NCI-H187 (cell line): ENCODE measurements around the gene SHANK2.
"Not testable (repeated sequence)": the region's sequence is repeated elsewhere in the genome, so short reads cannot be mapped to it uniquely, and the experiment has no call there.

Experiments
- DNase-seq, 2 experiments: peaks; one replicate each; lab custom pipeline; 2025; lab: John Stamatoyannopoulos, UW

SHANK2 gene

DNA sequence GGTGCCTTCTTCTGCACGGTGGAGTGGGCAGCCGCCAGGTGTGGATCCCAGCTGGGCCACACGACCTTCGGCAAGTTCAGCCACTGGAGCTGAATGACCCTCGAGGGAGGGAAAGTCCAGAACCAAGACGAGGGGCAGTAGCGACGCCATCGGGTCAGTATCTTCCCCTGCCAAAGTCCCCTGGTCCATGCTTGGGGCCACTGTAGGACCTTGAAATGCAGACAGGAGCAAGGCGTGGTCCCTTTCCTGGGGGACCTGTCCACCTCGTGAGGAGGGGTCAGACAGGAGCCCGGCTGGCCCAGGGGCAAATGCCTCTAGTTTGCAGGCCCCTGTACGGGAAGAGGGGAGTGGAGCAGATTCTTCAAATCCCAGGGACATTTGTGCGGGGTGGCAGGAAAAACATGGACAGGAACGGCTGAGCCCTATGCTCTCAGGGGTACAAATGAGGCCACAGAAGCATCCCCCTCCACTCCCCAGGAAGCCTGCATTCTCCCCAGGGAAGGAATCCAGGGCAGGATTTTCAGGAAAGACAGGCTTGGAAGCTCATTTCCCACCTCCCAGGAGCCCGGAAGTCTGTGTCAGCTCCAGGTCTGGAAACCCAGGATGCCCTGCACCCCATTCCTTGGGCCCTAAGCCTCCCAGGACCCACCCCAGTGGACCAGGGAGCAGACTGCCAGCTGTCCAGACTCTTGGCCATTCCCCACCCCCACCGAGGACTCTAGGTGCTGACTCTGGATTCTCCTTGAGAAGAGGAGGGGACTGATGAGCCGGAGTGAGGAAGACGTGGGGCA, 6.6 kb downstream of the SHANK2 start:
- no peak for DNase-seq

DNA sequence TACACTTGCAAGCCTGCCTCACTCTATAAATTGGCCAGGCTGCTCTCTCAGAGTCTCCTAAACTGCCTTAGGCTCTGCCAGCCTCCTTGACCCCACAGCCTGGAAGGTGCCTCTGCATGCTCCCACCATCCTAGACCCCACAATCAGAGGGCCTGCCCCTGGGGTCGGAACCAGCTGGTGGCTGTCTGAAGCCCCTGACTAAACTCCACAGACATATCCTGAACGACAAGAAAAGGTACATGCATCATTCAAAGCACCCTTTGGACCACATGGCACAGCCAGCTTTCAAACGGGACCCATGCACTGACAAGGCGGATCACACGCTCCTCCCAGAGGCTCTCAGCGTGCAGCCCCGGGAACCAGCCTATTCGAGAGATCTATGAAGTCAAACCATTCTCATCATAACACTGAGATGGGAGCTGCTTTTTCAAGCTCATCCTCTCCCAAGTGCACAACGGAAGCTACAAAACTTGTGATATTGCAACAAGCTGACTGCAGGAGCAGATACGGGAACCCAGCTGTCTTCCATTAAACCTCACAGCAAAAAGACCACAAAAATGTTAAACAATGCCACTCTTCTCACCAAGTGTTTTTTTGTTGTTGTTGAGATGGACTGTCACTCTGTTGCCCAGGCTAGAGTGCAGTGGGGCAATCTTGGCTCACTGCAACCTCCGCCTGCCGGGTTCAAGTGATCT, 8.1 kb downstream of the SHANK2 start:
- no peak for DNase-seq

DNA sequence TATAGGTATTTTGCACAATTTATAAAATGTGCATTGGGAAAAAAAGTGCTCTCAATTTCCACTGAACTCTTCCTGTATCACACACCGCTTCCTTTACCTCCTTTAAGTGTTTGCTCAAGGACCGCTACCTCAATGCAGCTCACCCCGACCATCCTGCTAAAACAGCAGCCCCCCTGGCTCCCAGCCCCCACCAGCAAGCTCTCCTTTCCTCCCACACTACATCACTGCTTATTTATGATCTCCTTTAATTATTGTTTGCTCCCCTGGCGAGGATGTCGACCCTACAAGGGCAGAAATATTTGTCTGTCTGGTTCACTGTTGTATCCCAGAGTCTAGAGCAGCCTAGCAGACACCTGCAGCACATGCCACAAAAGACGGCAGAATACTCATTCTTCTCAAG, 10.0 kb downstream of the SHANK2 start:
- no peak for DNase-seq

DNA sequence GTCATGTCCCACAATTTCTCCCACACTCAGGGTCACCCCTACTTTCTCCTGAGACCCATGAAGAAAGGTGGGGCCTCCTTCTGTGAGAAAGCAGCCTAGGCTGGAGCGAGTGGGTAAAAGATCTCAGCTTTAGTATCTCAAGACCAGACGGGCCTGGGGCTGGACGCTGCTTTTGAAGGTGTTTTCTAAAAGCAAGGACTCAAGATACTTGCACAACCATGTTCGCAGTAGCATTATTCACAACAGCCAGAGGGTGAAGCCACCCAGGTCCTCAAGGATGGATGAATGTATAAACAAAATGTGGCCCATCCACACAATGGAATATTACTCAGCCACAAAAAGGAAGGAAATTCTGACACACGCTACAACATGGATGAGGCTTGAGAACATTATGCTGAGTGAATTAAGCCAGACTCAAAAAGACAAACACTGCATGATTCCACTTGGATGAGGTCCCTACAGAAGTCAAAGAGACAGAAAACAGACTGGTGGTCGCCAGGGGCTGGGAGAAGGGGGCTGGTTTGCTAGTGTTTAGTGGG, 10.6 kb downstream of the SHANK2 start:
- DNase-seq, result no peak

DNA sequence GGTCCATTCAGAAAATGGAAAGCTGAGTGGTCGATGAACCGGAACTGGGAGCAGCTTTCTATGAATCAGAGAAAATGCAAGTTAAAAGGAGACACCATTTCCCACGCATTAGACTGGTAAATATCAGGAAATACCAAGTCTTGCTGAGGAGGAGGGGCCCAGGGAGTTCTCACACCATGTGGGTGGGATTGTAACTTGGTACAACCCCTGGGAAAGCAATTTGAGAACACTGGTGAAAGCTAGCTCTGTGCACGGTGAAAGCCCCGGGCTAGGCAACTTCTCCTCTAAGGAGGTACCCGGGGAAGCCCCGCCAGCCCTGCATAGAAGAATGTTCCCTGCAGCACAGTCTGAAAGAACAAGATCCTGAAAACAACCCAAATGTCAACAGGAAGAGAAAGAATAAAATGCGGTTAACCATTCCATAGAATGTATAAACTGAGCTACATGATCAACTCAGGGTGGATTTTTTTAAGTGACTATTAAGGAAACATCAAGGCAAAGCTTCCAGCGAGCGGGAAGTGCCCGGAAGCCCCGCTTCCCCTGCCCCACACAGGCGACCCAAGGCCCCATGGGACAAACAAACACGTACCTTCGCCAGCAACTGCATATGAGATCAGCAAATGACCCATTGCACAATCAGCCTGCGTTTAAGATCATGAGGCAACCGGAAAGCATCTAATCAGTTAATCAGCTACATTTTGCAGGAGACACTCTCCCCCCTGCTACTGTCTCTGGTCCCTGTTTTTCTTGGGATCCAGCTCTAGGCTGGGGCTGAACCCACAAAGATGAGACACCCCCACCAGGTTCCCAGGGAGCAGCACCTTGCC, 11.3 kb downstream of the SHANK2 start:
- DNase-seq, result no peak

DNA sequence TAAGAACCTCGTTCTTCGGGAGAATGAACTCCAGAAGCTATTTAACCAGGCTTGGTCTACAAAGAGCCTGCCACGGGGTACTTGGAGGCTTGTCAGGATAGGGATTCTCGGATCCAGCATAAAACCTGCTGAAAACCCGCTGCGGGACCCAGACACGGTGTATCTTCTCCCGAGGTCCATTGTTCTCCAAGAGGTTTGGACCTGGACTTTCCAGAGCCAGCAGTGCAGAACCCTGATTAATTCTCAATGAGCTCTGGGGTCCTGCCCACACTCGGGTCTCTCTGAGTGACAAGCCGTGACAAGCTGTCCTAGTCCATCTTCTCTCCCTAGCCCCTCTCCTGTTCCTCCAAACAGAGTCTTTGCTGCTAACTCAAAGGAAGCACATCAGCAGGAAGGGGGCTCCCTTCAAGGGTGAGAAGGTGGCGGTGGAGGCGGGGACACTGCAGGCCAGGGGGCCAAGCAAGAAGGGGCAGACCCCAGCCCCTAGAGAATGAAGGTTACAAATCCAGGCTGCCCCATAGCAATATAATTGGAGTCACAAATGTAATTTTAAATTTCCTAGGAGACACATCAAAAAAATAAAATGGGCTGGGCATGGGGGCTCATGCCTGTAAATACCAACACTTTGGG, 12.2 kb downstream of the SHANK2 start:
- DNase-seq, result no peak

DNA sequence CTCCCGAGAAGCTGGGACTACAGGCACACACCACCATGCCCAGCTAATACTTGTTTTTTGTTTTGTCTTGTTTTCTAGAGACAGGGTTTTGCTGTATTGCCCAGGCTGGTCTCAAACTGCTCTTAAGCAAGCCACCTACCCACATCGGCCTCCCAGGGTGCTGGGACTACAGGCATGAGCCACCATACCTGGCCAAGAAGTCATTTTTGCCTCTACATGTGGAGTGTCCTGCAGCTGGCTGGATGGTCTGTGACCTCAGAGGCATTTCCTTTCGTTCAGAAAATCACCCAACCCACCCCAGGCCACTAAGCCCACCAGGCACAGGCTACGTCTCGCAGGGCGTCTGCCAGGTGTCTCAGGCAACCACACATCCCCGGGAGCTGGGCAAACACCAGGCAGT, 12.8 kb downstream of the SHANK2 start:
- DNase-seq, result no peak

DNA sequence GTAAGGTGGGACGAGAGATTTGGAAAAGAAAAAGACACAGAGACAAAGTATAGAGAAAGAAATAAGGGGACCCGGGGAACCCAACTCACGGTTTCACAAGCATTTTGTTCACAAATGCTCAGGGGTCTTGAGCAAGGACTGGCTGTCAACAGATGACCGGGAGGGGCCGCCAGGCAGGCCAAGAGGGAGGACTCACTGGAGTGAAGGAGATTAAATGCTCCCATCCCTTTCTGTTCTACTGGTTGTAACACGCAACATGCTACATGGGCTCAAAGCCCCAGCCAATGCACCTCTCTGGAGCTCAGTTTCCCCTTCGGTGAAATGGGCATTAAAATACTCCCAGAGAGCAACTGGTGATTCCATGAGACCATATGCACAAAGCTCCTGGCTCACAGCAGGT, 13.4 kb downstream of the SHANK2 start:
- DNase-seq, result no peak

DNA sequence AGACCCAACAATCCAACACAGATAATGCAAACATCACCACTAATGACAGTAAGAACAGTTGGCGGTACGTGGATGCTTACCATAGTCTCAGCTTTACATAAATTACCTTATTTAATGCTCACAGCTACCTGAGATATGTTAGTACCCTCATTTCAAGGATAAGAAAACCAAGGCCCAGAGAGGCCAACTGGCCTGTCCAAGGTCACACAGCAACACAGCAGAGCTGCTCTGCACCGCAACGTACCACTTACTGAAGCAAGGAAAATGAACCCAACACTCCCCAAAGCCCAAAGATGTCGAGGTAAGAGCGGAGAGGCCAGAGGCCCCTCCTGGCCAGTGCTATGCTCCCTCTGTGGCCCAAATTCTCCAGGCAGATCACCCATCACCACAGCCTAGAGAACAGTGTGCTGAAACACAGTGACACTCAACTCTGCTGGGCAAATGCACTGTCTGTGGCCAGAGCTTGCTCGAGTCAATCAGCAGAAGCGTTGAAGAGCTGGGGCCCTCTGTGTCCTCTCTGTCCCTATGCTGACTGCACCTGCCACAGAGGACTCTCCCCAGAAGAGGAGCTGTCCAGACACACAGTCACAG, 14.0 kb downstream of the SHANK2 start:
- no peak for DNase-seq

DNA sequence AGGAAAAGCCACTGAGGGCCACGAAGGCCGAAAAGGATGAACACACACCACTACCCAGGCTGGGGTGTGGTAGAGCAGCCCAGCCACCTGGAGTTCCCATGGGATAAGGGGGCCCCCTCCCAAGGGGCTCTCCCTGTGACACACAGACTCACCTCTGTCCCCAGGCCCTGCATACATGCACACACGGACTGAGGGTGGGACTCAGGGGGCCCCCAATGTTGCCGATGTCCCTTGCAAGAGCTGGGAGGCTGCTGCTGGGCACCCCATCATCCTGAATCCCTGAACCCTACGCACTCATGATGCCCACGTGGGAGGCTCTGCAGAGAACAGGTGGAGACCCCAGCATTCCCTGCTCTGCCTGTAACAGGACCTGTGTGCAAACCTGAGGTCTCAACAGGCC, 14.5 kb downstream of the SHANK2 start:
- no peak for DNase-seq

DNA sequence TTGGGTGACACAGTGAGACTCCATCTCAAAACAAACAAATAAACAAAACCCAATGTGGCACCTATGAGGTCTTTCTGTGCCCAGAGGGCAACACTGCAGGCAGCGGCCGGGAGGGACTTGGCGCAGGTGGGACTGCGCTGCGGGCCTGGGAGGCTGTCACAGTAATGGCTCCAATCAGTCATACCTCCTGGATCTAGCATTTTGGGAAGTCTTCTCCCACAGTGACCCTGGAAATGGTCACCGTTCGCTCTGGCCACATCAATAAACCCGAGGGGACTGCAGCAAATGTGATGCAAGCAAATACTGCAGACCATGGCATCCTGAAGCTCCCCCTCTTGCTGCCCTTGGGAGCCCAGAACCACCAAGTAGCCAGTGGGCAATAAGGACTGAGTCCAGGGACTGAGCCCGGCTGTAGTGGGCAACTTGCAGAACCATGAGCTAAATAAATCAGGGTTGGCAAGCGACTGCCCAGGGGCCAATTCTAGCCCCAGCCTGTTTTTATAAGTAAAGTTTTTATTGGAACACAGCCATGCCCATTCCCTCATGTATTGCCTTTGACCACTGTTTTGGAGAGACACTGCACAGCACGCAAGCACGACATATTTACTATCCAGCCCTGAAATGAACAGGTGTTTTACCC, 15.4 kb downstream of the SHANK2 start:
- no peak for DNase-seq

DNA sequence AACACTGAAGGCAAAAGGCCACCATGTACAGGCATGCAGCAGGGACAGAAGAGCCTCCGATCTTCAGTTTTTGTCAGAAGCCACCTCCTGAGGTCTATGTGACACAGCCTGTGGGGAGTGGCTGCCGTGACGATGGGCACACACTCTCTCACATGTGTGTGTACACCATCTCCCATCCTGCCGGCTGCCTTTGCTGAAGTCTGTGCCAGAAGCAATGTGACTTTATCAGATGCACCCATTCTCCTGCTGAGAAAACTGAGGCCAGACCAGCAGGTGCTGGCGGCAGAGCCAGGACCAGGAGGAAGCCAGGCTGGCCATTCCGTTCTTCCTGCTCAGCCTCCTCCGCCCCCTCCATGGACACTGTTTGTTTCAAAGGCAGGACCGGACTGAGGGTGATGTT, 16.7 kb downstream of the SHANK2 start:
- DNase-seq, result no peak

DNA sequence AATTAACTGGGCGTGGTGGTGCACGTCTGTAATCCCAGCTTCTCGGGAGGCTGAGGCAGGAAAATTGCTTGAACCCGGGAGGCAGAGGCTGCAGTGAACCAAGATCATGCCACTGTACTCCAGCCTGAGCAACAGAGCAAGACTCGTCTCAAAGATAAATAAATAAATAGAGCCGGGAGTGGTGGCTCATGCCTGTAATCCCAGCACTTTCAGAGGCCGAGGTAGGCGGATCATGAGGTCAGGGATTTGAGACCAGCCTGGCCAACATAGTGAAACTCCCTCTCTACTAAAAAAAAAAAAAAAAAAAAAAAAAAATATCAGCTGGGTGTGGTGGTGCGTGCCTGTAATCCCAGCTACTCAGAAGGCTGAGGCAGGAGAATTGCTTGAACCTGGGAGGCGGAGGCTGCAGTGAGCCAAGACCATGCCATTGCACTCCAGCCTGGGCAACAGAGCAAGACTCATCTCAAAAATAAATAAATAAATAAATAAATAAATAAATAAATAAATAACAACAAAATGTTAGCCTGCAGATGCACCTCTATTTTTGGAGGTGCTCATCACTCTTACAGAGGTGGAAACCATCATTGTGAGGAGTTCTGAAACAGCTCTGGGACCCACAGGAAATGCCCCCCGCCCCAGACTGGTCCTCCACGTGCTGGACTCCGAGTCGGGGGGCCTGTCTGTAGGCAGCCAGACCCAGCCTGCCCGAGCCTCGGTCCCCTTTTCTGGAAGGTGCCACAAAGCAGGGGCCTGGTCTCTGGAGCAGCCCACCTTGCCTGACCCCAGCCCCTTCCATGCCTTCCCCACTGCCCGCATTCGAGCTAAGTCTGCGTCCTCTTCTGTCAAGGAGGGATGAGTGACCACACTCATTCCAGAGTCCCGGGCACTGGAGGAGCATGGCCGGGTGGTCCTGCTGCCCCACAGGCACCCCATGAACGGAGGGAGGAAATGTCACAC, 18.2 kb downstream of the SHANK2 start:
- not testable (repeated sequence) for DNase-seq

DNA sequence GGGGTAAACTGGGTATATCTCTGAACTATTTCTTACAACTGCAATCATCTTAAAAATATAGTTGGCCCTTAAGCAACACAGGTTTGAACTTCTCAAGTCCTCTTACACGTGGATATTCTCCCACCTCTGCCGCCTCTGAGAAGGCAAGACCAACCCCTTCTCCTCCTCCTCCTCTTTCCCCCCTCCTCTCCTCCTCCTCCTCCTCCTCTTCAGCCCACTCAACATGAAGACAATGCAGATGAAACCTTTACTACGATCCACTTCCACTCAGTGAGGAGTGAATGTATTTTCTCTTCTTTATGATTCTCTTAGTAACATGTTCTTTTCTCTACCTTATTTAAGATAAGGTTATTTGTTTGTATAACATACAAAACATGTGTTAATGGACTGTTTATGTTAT, 20.0 kb downstream of the SHANK2 start:
- no peak for DNase-seq

DNA sequence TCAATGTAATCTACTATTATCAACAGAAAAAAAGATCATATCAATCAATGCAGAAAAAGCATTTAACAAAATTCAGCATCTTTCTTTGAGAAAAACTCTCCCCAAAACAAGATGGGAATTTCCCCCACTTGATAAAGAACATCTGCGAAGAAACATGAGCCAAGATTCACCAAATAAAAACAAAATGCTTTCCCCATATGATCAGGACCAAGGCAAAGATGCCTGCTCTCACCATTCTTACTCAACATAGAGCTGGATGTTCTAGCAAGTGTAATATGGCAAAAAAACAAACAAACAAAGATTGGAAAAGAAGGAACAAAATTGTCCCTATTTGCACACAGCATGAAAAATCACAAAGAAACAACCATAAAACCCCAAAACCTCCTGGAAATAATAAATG, 23.4 kb downstream of the SHANK2 start:
- no peak for DNase-seq

DNA sequence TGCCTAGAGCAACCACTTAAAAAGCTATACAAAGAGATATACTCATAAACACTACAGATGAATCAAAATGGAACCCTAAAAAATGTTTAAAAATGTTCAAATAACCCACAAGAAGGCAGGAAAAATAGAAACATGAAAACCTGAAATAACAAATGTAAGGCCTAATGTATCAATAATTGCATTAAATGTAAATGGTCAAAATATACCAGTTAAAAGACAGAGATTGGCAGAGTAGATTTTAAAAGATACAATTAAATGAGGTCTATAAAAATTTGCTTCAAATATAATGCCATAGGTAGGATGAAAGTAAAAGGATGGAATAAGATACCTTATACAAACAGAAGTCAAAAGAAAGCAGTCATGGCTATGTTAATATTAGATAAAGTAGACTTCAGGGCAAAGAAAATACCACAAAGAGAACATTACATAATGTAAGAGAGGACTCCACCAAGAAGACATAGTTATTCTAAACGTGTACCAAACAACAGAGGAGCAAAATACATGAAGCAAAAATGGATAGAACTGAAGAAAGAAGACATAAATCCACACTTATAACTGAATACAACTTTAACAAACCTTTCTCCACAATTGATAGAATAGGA, 25.2 kb downstream of the SHANK2 start:
- no peak for DNase-seq

DNA sequence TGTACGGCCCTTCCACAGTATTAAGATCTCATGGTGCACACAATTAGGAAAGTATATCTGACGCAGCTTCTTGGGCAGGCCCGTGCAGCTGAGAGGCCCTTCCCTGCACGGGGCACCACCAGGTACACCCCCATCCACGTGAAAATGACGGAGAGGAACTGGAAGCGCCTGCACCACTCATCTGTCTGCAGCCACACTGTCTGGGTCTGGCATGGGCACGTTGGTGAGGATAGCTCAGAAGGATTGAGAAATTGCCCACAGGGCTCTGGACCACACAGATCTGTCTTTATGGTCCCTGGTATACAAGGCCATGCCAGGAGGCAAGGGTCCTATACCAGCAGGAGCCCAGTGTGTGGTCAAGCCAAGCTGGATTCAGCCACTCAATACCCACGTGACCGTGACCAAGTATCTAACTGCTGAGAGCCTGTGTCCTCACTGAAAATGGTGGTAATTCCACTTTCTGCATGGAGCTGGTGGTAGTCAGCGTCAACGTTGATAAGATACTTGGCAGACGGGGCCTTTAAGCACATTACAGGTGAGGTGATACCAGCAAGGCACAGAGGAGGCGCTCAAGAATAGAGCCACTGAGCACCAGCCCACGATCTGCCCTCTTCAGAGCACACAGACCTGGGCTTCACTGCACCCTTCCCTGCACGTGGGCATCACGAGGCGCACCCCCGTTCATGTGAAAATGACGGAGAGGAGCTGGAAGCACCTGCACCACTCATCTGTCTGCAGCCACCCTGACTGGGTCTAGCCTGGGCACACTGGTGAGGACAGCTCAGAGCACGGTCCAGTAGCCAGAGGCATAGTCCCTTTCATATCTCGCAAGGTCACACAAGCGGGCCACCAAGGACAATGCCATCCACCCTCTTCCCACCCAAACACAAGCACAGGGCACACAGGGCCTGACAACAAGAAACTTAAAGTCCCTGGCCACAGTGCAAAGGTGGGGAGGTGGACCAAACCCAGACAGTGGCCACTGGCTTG, 28.4 kb downstream of the SHANK2 start:
- no peak for DNase-seq

DNA sequence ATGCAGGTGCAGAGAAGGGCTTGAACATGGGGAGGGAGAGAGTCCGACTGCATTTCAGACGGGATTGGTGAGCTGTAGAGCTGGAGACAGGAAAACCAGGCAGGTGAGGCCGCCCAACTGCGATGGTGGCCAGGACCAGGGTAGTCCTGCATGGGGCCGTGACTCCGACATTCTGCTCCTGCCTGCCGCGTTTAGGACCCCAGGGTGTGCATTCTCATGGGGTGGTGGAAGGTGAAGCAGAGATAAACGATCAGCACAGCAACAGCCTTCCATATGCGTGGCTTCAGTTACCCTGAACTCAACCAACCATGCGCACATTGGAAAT, 29.3 kb downstream of the SHANK2 start:
- DNase-seq, result no peak
